HG02678 (cell line): ENCODE measurements around the gene MYBBP1A.

Experiments used
- ATAC-seq: cut with Tn5 transposase; IDR thresholded peaks from one replicate; pipeline ENCODE4 v1.9.1; 2021; ENCODE audit warnings: mild to moderate bottlenecking, moderate library complexity; ENCODE audit not compliant: unreplicated experiment

Gene MYBBP1A

GRCh38 chr17:4551141-4551540 lies 4.0 kb downstream of the MYBBP1A start:
- ATAC-seq, result no peak

GRCh38 chr17:4550534-4551039 lies 4.6 kb downstream of the MYBBP1A start:
- ATAC-seq, result no peak

- ATAC-seq, result no peak
Observed at GRCh38 chr17:4549781-4550533, 5.2 kb downstream of the MYBBP1A start.

GRCh38 chr17:4548721-4549531 lies 6.3 kb downstream of the MYBBP1A start:
- no peak for ATAC-seq

GRCh38 chr17:4548061-4548461 lies 7.1 kb downstream of the MYBBP1A start:
- ATAC-seq, result no peak

GRCh38 chr17:4547118-4547906 lies 7.9 kb downstream of the MYBBP1A start:
- ATAC-seq, result no peak

GRCh38 chr17:4545217-4545951 lies 9.8 kb downstream of the MYBBP1A start:
- ATAC-seq, result no peak

GRCh38 chr17:4544951-4545216 lies 10.3 kb downstream of the MYBBP1A start:
- no peak for ATAC-seq

- ATAC-seq, result no peak
Observed at GRCh38 chr17:4544135-4544950, 10.8 kb downstream of the MYBBP1A start.

- ATAC-seq, result no peak
Observed at GRCh38 chr17:4543557-4544026, 11.6 kb downstream of the MYBBP1A start.

GRCh38 chr17:4542726-4543191 lies 12.4 kb downstream of the MYBBP1A start:
- ATAC-seq, result no peak

GRCh38 chr17:4542003-4542725 lies 13.0 kb downstream of the MYBBP1A start:
- ATAC-seq, result no peak

GRCh38 chr17:4541328-4542002 lies 13.7 kb downstream of the MYBBP1A start:
- ATAC-seq, result no peak

GRCh38 chr17:4540687-4541327 lies 14.4 kb downstream of the MYBBP1A start:
- ATAC-seq, result no peak

GRCh38 chr17:4540224-4540651 lies 14.9 kb downstream of the MYBBP1A start:
- ATAC-seq, result no peak

GRCh38 chr17:4539576-4540223 lies 15.5 kb downstream of the MYBBP1A start:
- ATAC-seq, result no peak

GRCh38 chr17:4539025-4539424 lies 16.2 kb downstream of the MYBBP1A start:
- ATAC-seq, result no peak
